Measurements from ENCODE around the gene CSE1L.
"Not testable (repeated sequence)": the region's sequence is repeated elsewhere in the genome, so short reads cannot be mapped to it uniquely, and the experiment has no call there.

The CSE1L gene

GRCh38 chr20:49074521-49074920 is 28.4 kb downstream of the CSE1L start:
- no peak for DNase-seq

GRCh38 chr20:49078310-49078709 is 32.2 kb downstream of the CSE1L start:
- DNase-seq, result no peak

DNA sequence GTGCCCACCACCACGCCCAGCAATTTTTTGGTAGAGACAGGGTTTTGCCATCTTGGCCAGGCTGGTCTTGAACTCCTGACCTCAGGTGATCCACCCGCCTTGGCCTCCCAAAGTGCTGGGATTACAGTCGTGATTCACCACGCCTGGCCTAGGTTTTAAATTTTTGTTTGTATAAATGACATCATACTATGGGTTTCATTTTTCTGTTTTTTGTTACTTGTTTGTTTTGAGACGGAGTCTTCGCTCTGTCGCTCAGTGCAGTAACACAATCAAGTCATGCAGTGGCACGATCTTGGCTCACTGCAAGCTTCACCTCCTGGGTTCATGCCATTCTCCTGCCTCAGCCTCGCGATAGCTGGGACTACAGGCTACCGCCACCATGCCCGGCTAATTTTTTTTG is 36.2 kb downstream of the CSE1L start:
- not testable (repeated sequence) for DNase-seq

DNA sequence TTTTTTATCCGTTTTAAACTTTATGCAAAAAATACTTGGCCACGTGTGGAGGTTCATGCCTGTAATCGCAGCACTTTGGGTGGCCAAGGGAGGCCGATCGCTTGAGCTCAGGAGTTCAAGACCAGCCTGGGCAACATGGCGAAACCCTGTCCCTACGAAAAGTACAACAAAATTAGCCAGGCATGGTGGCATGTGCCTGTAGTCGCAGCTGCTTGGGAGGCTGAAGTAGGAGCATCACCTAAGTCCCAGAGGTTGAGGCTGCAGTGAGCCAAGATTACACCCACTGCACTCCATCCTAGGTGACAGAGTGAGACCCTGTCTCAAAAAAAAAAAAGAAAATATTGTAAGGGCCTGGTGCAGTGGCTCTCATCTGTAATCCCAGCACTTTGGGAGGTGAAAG is 45.0 kb downstream of the CSE1L start:
- no peak for DNase-seq

DNA sequence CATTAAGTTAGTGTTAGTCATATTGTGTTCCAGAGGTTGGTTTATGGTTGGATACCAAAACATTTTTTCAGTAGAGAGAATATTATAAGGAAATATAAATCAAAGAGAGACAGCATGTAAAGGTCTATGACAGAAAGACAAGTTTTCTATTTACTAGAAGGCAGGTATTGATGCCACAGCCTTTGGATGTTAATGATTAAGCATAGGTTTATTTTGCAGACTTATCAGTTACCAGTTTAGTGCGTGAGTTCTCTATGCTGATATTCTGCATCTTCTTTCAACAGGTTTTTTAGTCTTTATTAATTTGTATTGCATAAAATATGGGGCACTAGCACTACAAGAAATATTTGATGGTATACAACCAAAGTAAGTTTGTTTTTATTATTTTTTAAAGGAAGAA is 45.6 kb downstream of the CSE1L start:
- DNase-seq, result no peak

DNA sequence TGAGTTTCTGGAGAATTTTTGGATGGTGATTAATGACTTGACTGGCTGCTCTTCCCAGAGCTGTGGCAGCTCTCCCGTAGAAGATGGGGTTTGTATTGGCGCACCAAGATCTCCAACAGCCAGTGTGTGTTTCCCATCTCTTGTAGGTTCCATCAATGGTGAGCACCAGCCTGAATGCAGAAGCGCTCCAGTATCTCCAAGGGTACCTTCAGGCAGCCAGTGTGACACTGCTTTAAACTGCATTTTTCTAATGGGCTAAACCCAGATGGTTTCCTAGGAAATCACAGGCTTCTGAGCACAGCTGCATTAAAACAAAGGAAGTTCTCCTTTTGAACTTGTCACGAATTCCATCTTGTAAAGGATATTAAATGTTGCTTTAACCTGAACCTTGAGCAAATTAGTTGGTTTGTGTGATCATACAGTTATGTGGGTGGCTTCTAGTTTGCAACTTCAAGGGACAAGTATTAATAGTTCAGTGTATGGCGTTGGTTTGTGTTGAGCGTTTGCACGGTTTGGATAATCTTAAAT is 50.2 kb downstream of the CSE1L start:
- DNase-seq, result no peak

DNA sequence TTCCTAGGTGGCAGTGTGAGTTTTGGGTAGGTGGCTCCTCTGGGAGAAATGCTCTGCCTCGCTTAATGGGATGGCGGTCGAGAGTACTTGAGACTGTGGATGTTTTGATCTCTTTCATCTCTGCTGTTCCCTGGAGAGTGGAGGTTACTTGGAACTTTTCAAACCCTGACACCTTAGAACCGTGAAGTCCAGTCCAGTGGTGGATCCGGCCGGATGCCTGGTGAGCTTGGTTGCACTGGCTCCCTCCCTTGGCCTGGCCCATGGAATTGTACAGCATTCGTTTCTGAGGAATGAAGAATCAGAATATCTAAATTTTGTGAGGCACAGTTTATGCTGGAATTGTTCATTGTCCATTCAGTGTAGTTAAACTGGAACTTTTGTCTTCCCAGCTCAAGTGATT is 51.0 kb downstream of the CSE1L start:
- DNase-seq, result no peak

GRCh38 chr20:49098136-49098535 is 52.0 kb downstream of the CSE1L start:
- no peak for DNase-seq

DNA sequence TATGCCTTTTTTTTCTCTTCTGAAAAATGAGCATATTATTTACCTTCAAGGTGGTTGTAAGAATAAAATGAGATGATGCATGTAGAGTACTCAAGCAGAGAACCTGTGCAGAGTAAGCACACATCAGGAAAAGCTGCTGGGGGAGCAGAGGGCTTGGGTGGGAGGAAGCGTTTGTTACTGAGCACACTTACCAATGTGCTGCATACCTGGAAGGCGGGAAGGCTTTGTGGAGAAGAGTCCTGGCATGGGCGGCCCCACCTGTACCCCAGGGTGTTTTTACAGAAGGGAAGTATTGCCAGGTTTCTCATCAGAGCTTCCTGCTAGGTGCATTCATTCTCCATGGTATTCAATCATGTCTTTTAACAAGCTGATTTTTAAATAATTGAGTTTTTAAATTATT is 52.9 kb downstream of the CSE1L start:
- no peak for DNase-seq

DNA sequence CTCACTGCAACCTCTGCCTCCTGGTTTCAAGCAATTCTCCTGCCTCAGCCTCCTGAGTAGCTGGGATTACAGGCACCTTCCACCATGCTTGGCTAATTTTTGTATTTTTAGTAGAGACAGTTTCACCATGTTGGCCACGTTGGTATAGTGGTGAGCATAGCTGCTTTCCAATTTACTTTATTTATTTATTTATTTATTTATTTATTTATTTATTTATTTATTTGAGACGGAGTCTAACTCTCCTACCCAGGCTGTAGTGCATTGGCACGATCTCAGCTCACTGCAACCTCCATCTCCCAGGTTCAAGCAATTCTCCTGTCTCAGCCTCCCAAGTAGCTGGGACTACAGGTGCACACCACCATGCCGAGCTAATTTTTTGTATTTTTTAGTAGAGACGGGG is 54.2 kb downstream of the CSE1L start:
- not testable (repeated sequence) for DNase-seq

DNA sequence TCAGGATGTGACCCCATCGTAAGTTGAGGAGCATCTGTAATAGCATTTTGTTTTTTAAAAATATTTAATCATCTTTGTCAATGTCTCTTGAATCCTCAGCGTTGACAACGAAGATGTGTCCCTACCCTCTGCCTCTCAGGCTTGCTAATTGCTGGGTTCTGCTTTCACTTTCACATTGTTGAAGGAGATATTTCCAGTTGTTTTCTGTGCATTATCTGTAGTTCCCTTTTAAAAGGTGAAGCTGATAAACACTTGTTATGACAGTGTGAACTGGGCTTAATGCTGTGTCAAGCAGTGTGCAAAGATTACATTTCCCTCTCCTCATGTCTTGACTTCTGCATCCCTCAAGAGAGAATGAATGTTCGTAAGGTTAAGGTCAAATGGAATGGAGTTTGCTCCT is 54.9 kb downstream of the CSE1L start:
- no peak for DNase-seq

DNA sequence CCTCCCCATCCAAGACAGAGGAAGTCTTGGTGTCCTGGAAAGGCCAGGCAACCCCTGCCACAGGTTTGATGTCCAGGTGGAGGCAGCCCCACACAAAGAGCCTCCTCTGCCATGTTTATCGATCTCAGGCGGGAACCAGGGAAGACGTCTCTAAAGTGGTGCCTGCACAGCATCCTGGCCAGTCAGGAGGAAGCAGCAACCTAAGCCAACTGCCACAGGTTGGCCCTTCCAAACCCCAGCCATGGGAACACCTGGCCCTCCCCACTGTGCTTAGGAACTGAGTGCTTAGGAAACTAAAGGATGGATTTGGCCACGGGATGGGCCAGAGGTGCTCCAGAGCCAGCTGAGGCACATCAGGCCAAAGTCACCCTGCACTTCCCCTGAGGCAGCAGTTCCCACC is 56.9 kb downstream of the CSE1L start:
- DNase-seq, result no peak

GRCh38 chr20:49103647-49104364 is 57.7 kb downstream of the CSE1L start:
- no peak for DNase-seq

DNA sequence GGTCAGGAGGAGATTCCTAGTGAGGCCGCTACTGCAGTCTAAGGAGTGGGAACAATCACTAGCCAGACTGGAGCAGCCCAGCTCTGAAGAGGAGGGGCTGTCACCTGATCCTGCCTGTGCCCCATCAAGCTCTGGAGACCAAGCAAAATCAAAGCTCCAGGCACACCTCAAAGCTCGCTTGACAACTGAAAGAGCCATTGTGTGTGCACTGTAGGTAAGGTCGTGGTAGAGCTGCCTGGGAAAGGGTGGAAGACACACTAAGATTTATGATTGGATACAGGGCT is 58.2 kb downstream of the CSE1L start:
- no peak for DNase-seq

- DNase-seq, result not testable (repeated sequence)
Measured at GRCh38 chr20:49104979-49105547, 59.0 kb downstream of the CSE1L start.

DNA sequence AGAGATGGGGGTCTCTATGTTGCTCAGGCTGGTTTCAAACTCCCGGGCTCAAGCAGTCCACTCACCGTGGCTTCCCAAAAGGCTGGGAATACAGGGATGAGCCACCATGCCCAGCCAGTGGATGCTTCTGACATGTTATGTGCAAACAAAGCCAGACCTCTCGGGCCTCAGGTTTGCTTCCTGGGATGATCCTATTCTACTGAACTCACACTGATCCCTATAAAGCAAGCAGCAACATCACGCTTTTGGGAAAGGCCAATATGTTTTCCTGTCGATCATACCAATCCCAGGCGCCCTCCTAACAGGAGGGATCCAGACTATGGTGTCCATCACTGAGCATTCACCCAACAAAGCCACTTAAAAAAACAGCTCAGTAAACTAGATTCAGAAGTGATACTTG is 60.2 kb downstream of the CSE1L start:
- no peak for DNase-seq

DNA sequence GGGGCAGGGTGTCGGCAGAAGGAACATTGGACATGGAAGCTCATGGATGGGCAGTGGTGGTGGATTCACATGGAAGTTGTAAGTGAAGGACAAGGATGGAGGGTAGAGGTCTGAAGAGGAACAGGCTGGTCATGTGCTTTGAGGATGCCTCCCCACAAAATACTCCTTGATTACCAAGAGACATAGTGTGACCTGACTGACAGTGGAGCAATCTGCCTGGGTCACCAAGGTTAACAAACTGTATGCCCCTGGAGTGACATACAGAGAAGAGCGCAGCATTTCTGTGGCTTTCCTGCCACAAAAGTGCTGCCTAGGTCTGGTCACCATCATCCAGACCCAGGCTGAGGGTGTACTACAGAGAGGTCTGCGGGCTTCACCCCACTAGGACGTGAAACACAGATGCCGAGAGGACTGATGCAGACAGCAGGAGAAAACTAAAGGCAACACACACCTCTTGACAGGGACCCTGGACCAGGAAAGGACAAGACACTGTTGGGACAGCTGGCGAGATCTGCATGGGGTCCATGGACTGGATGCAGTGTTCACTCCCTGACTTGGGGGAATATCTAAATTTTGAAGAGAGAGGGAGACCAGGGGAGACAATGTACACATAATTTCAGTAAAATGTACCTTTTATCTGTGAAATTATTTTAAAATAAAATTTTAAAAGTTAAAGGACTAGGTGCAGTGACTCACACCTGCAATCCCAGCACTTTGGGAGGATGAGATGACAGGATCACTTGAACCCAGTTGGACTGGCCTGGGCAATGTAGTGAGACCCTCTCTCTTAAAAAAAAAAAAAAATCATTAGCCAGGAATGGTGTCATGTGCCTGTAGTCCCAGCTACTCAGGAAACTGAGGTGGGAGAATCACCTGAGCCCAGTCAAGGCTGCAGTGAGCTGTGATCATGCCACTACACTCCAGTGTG is 64.9 kb downstream of the CSE1L start:
- DNase-seq, result no peak

- no peak for DNase-seq
Measured at GRCh38 chr20:49112596-49113274, 66.6 kb downstream of the CSE1L start.

GRCh38 chr20:49115564-49115963 is 69.5 kb downstream of the CSE1L start:
- no peak for DNase-seq

- DNase-seq, result no peak
Measured at GRCh38 chr20:49118307-49118706, 72.2 kb downstream of the CSE1L start.

DNA sequence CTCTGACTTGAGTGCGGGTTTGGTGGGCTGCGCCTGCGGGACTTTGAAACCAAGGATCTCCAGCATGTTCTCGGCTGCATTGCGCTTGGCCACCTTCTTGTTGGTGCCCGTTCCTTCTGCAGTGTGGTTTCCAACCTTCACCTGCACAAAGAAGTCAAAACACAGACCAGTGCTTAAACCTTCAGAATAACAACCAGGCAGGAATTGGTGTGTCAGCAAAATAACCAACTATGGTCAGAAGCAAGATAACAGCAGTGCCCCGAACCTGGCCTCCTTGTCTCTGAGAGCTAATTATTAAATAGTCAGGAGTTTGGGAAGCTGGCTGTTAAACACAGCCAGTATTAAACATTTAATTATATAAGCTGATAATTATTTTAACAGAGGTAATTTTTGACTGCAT is 73.9 kb downstream of the CSE1L start:
- DNase-seq, result no peak

DNA sequence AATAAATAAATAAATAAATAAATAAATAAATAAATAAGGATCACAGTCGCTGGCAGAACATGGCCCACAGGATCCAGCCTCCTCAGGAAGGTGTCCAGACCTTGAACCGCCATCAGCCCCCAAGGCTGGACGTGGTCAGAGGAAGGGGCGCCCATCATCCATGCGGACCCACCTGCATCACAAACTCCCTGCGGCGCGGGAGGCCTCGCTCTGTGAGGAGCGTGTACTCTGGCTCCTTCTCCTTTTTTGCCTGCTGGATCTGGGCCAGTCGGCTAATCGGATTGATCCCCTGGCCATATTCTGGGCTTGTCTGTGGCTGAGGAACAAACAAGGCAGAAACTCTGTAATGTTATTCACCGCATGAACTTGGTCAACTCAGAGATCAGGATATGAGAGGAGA is 76.8 kb downstream of the CSE1L start:
- no peak for DNase-seq

DNA sequence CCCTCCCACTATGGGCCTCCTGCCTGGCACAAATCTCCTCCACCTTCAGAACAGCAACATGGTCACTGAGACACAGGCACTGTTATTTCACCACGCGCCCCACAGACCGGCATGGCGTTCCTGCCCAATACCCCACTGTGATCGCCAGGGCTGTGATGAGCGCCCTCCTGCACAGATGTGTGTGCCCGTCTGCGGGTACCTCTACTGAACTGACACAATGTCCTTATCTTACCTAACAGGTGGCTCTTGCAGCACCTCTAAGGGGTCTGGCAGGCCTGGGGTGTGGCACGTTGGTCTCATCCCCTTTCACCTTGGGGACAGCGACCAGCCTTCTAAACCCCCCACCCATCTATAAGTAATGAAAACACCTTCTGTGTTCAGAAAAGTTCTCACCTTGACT is 77.9 kb downstream of the CSE1L start:
- no peak for DNase-seq

Measured in NCI-H1694 (cell line).